Endothelial cell of umbilical vein (primary cell): ENCODE measurements around the gene POR. TPM values are rescaled to one million over a fixed set of nuclear protein-coding genes. Genes with fewer than 3 reads are reported as not detected.
"Not testable (repeated sequence)": the region's sequence is repeated elsewhere in the genome, so short reads cannot be mapped to it uniquely, and the experiment has no call there.

ENCODE experiments used
- BruUV-seq: library from RNA; stranded (reverse); fragments of 400-500 nt; replicated peaks from 2 replicates; lab custom pipeline; 2021; lab: Mats Ljungman, UMichigan
- CTCF ChIA-PET: fragments of 300-600, 350-600 bp; sonication (Branson Sonifier 250); formaldehyde crosslinking; loops from one replicate; lab custom pipeline; 2021; ENCODE audit warnings: antibody characterized with exemption, inconsistent platforms; lab: Charles Lee
- POLR2A ChIA-PET: fragments of 300-600, 350-600 bp; sonication (Branson Sonifier 250); formaldehyde crosslinking; loops from one replicate; lab custom pipeline; 2021; ENCODE audit warnings: antibody characterized with exemption, inconsistent platforms; lab: Charles Lee
- DNase-seq: peaks from one replicate; pipeline ENCODE4 v3.0.0-alpha.2; 2011; ENCODE audit warnings: low read depth, low spot score
- FAIRE-seq: peaks from 2 replicates; lab custom pipeline; 2011; peaks lifted over from hg19 to GRCh38; lab: Jason Lieb, UNC
- H2AFZ ChIP-seq: 2 replicates; pipeline ENCODE4 v1.6.0; 2012; ENCODE audit warnings: low read depth, low read length, control low read depth, inconsistent platforms
- H3K27ac ChIP-seq: 2 replicates; pipeline ENCODE4 v1.5.1; 2011; ENCODE audit warnings: low read depth, mild to moderate bottlenecking, control low read depth, low read length, moderate library complexity; ENCODE audit not compliant: insufficient read depth
- H3K27me3 ChIP-seq, 2 experiments: 2 replicates each; pipeline versions ENCODE4 v1.6.0 to v1.6.1; 2011; ENCODE audit warnings: low read length in 2 of 2, mixed read lengths in 1 of 2; ENCODE audit not compliant: control insufficient read depth in 2 of 2, insufficient read depth in 2 of 2
- H3K36me3 ChIP-seq, 2 experiments: 2 replicates in 1 of 2; 3 replicates in 1 of 2; pipeline ENCODE4 v1.5.1; 2011; ENCODE audit warnings: low read length in 2 of 2, mild to moderate bottlenecking in 1 of 2, moderate library complexity in 1 of 2; ENCODE audit not compliant: control insufficient read depth in 2 of 2, insufficient read depth in 2 of 2; ENCODE audit errors: extremely low read depth in 1 of 2
- H3K4me1 ChIP-seq: 3 replicates; pipeline ENCODE4 v1.5.1; 2011; ENCODE audit warnings: mild to moderate bottlenecking, low read length; ENCODE audit not compliant: control insufficient read depth, insufficient read depth; ENCODE audit errors: extremely low read depth
- H3K4me2 ChIP-seq: 2 replicates; pipeline ENCODE4 v1.6.1; 2011; ENCODE audit warnings: low read length, control low read depth, mixed read lengths; ENCODE audit not compliant: insufficient read depth
- H3K4me3 ChIP-seq, 3 experiments: fragments of 200-600 bp in 1 of 3; sonication (generic), shearing (Covaris generic) in 1 of 3; replicated peaks in 1 of 3; 2 replicates each; pipeline ENCODE4 v1.5.1; 2011 to 2016; ENCODE audit warnings: control low read depth in 3 of 3, low read length in 3 of 3, mild to moderate bottlenecking in 2 of 3, inconsistent platforms in 1 of 3, low read depth in 1 of 3, moderate library complexity in 1 of 3; ENCODE audit not compliant: insufficient read depth in 1 of 3
- H3K79me2 ChIP-seq: 2 replicates; pipeline ENCODE4 v1.6.0; 2012; ENCODE audit warnings: low read length, inconsistent platforms; ENCODE audit not compliant: control insufficient read depth, insufficient read depth
- H3K9ac ChIP-seq: replicated peaks from 2 replicates; pipeline ENCODE3; 2011; ENCODE audit warnings: low read length, control low read depth; ENCODE audit not compliant: insufficient read depth; ENCODE audit errors: extremely low read depth
- H3K9me1 ChIP-seq: replicated peaks from 3 replicates; pipeline ENCODE4 v1.6.0; 2011; ENCODE audit warnings: mild to moderate bottlenecking, low read length; ENCODE audit not compliant: control insufficient read depth, insufficient read depth; ENCODE audit errors: extremely low read depth
- H3K9me3 ChIP-seq: replicated peaks from 2 replicates; pipeline ENCODE4 v1.5.1; 2012; ENCODE audit warnings: low read length, inconsistent platforms; ENCODE audit not compliant: control insufficient read depth, insufficient read depth
- H4K20me1 ChIP-seq: replicated peaks from 2 replicates; pipeline ENCODE3; 2011; ENCODE audit warnings: mild to moderate bottlenecking, low read length; ENCODE audit not compliant: control insufficient read depth, insufficient read depth; ENCODE audit errors: extremely low read depth
- POLR2A ChIP-seq: IDR thresholded peaks from 2 replicates; pipeline ENCODE4 v1.6.1; 2012; ENCODE audit warnings: low read depth, mild to moderate bottlenecking, control low read depth, low read length
- dilution Hi-C: fragments of 300-500 bp; cut with MboI; formaldehyde crosslinking; loops from one replicate; pipeline ENCODE4 v1.15.0; 2019; ENCODE audit warnings: low sequenced_read_pairs; ENCODE audit not compliant: extremely low pct_ligation_motif_present
- intact Hi-C: fragments of 100-400 bp; cut with micrococcal nuclease; formaldehyde crosslinking; loops from one replicate; pipeline ENCODE4 v1.10.0; 2022
- polyA plus RNA-seq, 4 experiments: library from polyadenylated mRNA; depleted of rRNA in 3 of 4; stranded (reverse) in 3 of 4; unstranded in 1 of 4; fragments of >200 nt; gene quantifications; 2 replicates each; pipeline versions ENCODE4 v1.2.1 to v1.2.3, GENCODE V29; 2011 to 2012; ENCODE audit warnings: missing spikeins in 1 of 4
- total RNA-seq: library from RNA; stranded (reverse); gene quantifications from 2 replicates; pipeline ENCODE4 v1.2.3, GENCODE V29; 2021

POR gene
- total and polyA plus RNA-seq, 2 donors (not counting 3 experiments of a cell fraction or from before 2014, with no cell fraction given) = 59.5 to 73.6 TPM

GRCh38 chr7:75872073-75872782 lies 42.7 kb upstream of the POR start:
- Histone ChIP-seq H3K27me3 (no peaks in the 10 kb centered on the region), H3K4me3 (no peak overlapping the region), H2AFZ (no peak overlapping the region), H3K4me2 (no peak overlapping the region), H3K79me2 (no peaks in the 10 kb centered on the region), H3K27ac (no peak overlapping the region), H3K9me1 (no peaks in the 10 kb centered on the region), H4K20me1 (no peaks in the 10 kb centered on the region), H3K4me1 (peaks cover 6% of the 10 kb centered on the region), H3K36me3 (no peaks in the 10 kb centered on the region), H3K9ac (no peak overlapping the region), H3K9me3 (no peaks in the 10 kb centered on the region)
- ChIA-PET POLR2A (interaction anchor here (0.7 kb wide), 2 partner anchors 36 to 92 kb away, joined by 3 to 4 read pairs; no protein-coding TSS in a partner anchor), CTCF (interaction anchor here (5.9 kb wide), 1 partner anchor 148 kb away, joined by 41 read pairs; no protein-coding TSS in a partner anchor)
- no peak for TF ChIP-seq POLR2A
- dilution Hi-C loops = no loop called here
- FAIRE-seq (no peak), DNase-seq (peak; percentile 10)
- no TSS peak for BruUV-seq
- intact Hi-C loops = no loop called here

- dilution Hi-C loops, FAIRE-seq, H3K4me2 ChIP-seq, H3K27me3 ChIP-seq, H3K4me3 ChIP-seq, H3K9me3 ChIP-seq, intact Hi-C loops, H3K79me2 ChIP-seq, BruUV-seq, H3K9ac ChIP-seq, H4K20me1 ChIP-seq, H3K36me3 ChIP-seq, H3K9me1 ChIP-seq, H3K27ac ChIP-seq, DNase-seq, H2AFZ ChIP-seq, CTCF ChIA-PET: not testable (repeated sequence)
- H3K4me1 ChIP-seq = peaks cover 10% of the 10 kb centered on the region
- POLR2A ChIA-PET = interaction anchor here (0.7 kb wide), 1 partner anchor 98 kb away, joined by 8 read pairs; no protein-coding TSS in a partner anchor
These were observed 40.8 kb upstream of the POR start for GRCh38 chr7:75874180-75874579.
